Measurements from ENCODE around the gene HMGB1. TPM values are rescaled to one million over a fixed set of nuclear protein-coding genes. Genes with fewer than 3 reads are reported as not detected.
A peak's percentile ranks its signal among the peaks of the same experiment; 100 is the strongest.

Gene HMGB1
- total and polyA plus RNA-seq, 2 of the 13 experiments (the other 11 are each of a cell fraction or from before 2014, with no cell fraction given): 115 to 584 TPM

DNA sequence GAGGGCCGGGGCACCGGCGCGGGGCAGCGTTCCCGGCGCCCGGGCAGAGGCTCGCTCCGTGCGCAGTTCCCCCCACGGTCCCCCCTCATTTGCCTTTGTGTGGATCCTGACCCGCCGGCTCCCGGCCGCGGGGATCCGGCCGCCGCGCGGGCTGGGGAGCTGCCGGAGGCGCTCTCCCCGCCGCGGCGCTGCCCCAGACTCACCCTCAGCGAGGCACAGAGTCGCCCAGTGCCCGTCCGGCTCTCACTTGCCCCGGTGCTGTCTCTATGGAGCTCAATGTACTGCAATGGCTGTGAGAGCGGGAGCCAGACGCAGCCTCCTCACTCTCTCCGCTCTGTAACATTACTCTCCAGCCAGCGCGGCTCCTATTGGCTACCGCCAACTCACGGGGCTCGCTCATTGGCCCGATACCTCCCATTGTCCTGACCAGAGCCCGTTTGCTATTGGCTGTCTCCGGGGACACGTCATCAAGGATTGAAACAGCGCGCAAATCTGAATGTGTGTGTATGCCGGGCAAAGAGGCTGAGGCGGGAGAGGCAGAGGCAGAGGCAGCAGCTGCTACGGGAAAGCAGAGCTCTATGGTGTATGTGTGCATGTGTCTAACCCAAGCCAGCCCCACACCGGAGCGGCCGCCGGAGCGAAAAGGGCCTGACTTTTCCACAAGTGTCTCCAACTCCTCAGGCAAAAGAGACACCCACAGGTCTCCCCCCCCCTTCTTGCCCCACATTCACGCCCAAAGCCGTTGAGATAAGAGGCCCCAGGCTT is at the start of gene HMGB1 (continued):
- TF ChIP-seq, protein P1, sequence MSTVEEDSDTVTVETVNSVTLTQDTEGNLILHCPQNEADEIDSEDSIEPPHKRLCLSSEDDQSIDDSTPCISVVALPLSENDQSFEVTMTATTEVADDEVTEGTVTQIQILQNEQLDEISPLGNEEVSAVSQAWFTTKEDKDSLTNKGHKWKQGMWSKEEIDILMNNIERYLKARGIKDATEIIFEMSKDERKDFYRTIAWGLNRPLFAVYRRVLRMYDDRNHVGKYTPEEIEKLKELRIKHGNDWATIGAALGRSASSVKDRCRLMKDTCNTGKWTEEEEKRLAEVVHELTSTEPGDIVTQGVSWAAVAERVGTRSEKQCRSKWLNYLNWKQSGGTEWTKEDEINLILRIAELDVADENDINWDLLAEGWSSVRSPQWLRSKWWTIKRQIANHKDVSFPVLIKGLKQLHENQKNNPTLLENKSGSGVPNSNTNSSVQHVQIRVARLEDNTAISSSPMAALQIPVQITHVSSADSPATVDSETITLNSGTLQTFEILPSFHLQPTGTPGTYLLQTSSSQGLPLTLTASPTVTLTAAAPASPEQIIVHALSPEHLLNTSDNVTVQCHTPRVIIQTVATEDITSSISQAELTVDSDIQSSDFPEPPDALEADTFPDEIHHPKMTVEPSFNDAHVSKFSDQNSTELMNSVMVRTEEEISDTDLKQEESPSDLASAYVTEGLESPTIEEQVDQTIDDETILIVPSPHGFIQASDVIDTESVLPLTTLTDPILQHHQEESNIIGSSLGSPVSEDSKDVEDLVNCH (CRISPR knock-in tag; IDR thresholded peaks at IDR 0.05): no peak
- peak; percentile 87; the same call in 1 of the 2 replicates for TF ChIP-seq FOXK1 (CRISPR knock-in tag; IDR thresholded peaks at IDR 0.05; ENCODE audit: borderline replicate concordance, low read depth)
- no peak for TF ChIP-seq ZNF766 (CRISPR knock-in tag; IDR thresholded peaks at IDR 0.05; ENCODE audit: borderline replicate concordance)
- TF ChIP-seq, protein P2, sequence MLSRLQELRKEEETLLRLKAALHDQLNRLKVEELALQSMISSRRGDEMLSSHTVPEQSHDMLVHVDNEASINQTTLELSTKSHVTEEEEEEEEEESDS (CRISPR knock-in tag; IDR thresholded peaks at IDR 0.05; ENCODE audit: borderline replicate concordance): no peak
- no peak for TF ChIP-seq YEATS2 (CRISPR knock-in tag; IDR thresholded peaks at IDR 0.05; ENCODE audit: borderline replicate concordance)
- no peak for TF ChIP-seq ZNF672 (CRISPR knock-in tag; IDR thresholded peaks at IDR 0.05)
- TF ChIP-seq, protein P3, sequence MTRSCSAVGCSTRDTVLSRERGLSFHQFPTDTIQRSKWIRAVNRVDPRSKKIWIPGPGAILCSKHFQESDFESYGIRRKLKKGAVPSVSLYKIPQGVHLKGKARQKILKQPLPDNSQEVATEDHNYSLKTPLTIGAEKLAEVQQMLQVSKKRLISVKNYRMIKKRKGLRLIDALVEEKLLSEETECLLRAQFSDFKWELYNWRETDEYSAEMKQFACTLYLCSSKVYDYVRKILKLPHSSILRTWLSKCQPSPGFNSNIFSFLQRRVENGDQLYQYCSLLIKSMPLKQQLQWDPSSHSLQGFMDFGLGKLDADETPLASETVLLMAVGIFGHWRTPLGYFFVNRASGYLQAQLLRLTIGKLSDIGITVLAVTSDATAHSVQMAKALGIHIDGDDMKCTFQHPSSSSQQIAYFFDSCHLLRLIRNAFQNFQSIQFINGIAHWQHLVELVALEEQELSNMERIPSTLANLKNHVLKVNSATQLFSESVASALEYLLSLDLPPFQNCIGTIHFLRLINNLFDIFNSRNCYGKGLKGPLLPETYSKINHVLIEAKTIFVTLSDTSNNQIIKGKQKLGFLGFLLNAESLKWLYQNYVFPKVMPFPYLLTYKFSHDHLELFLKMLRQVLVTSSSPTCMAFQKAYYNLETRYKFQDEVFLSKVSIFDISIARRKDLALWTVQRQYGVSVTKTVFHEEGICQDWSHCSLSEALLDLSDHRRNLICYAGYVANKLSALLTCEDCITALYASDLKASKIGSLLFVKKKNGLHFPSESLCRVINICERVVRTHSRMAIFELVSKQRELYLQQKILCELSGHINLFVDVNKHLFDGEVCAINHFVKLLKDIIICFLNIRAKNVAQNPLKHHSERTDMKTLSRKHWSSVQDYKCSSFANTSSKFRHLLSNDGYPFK (CRISPR knock-in tag; IDR thresholded peaks at IDR 0.05; ENCODE audit: borderline replicate concordance): no peak
- TF ChIP-seq NCOA5 (CRISPR knock-in tag; IDR thresholded peaks at IDR 0.05): no peak
- no peak for TF ChIP-seq ZNF570 (CRISPR knock-in tag; IDR thresholded peaks at IDR 0.05; ENCODE audit: borderline replicate concordance)
- no peak for TF ChIP-seq EED (CRISPR knock-in tag; IDR thresholded peaks at IDR 0.05)
- no peak for TF ChIP-seq SRSF9 (IDR thresholded peaks at IDR 0.05; ENCODE audit: borderline replicate concordance, insufficient read depth, low read depth, low read length, poor library complexity, severe bottlenecking)
- TF ChIP-seq FOSL2 (CRISPR knock-in tag; IDR thresholded peaks at IDR 0.05): no peak
- peak; percentile 93 for TF ChIP-seq RBFOX2 (IDR thresholded peaks at IDR 0.05; ENCODE audit: low read depth, low read length)
- no peak for TF ChIP-seq KLF13 (CRISPR knock-in tag; IDR thresholded peaks at IDR 0.05)
- TF ChIP-seq, protein P4, sequence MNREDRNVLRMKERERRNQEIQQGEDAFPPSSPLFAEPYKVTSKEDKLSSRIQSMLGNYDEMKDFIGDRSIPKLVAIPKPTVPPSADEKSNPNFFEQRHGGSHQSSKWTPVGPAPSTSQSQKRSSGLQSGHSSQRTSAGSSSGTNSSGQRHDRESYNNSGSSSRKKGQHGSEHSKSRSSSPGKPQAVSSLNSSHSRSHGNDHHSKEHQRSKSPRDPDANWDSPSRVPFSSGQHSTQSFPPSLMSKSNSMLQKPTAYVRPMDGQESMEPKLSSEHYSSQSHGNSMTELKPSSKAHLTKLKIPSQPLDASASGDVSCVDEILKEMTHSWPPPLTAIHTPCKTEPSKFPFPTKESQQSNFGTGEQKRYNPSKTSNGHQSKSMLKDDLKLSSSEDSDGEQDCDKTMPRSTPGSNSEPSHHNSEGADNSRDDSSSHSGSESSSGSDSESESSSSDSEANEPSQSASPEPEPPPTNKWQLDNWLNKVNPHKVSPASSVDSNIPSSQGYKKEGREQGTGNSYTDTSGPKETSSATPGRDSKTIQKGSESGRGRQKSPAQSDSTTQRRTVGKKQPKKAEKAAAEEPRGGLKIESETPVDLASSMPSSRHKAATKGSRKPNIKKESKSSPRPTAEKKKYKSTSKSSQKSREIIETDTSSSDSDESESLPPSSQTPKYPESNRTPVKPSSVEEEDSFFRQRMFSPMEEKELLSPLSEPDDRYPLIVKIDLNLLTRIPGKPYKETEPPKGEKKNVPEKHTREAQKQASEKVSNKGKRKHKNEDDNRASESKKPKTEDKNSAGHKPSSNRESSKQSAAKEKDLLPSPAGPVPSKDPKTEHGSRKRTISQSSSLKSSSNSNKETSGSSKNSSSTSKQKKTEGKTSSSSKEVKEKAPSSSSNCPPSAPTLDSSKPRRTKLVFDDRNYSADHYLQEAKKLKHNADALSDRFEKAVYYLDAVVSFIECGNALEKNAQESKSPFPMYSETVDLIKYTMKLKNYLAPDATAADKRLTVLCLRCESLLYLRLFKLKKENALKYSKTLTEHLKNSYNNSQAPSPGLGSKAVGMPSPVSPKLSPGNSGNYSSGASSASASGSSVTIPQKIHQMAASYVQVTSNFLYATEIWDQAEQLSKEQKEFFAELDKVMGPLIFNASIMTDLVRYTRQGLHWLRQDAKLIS (CRISPR knock-in tag; IDR thresholded peaks at IDR 0.05): no peak
- TF ChIP-seq, protein P5, sequence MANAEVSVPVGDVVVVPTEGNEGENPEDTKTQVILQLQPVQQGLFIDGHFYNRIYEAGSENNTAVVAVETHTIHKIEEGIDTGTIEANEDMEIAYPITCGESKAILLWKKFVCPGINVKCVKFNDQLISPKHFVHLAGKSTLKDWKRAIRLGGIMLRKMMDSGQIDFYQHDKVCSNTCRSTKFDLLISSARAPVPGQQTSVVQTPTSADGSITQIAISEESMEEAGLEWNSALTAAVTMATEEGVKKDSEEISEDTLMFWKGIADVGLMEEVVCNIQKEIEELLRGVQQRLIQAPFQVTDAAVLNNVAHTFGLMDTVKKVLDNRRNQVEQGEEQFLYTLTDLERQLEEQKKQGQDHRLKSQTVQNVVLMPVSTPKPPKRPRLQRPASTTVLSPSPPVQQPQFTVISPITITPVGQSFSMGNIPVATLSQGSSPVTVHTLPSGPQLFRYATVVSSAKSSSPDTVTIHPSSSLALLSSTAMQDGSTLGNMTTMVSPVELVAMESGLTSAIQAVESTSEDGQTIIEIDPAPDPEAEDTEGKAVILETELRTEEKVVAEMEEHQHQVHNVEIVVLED (CRISPR knock-in tag; IDR thresholded peaks at IDR 0.05; ENCODE audit: borderline replicate concordance): peak; percentile 27; the same call in 1 of the 2 replicates
- TF ChIP-seq FOXO1 (CRISPR knock-in tag; IDR thresholded peaks at IDR 0.05): no peak
- no peak for TF ChIP-seq ZSCAN20 (CRISPR knock-in tag; IDR thresholded peaks at IDR 0.05; ENCODE audit: borderline replicate concordance)

Measured in HepG2 (cell line).